GM18502 (cell line): ENCODE measurements around the gene ARG2.

Source experiments
- ATAC-seq: cut with Tn5 transposase; IDR thresholded peaks from one replicate; pipeline ENCODE4 v1.9.1; 2021; ENCODE audit warnings: mild to moderate bottlenecking; ENCODE audit not compliant: unreplicated experiment, poor library complexity

ARG2 gene

DNA sequence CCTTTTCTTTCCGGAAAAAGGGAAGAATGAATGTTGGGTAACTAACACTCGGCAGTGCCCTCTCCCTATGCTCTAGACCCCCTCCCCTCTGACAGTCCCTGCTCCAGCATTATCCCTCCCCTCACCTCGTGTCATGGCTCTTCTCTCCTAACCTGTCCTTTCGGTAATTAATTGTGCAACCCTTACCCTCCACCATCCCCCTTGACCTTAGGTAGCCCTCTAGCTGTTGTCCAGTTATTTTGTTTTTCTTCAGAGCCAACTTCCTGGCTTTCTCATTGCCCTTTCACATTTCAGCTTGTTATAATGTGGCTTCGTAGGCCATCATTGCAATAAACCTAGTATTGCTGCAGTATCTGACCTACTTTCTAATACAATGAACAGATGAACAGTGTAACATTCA lies 11.2 kb downstream of the ARG2 start:
- no peak for ATAC-seq

DNA sequence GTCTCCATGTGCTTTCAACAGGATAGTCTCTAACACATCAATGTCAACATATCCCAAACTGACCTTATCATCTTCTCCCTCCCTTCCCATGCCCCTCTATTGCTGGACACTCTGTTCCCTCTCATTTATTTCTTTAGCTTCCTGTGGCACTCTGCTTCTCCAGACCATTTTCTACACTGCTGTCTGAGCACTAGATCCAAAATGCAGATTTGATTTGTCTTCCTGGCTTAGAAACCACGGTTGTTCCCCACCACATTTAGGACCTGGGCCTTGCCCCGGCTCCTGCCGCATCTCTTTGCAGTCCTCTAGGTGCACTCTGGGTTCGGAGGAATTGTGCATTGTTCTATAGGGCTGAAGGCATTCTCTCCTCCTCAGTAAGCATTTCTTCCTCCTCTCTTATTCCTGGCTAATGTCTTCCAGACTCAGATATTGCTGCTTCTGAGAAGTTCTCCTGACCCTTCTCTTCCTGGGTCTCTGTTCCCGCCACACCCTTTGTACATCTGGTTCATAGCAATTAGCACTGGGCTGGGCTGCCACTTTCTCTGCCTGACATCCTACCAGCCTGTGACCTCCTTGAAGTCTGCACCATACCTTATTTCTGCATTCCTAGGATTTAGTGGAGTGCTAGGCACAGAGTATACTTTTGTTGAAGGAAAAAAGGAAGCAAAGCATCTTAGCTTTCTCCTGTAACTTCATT lies 13.9 kb downstream of the ARG2 start:
- ATAC-seq, result no peak

GRCh38 chr14:67636361-67636919 lies 16.7 kb downstream of the ARG2 start:
- no peak for ATAC-seq

- no peak for ATAC-seq
Observed at GRCh38 chr14:67638642-67639041, 18.9 kb downstream of the ARG2 start.

GRCh38 chr14:67641480-67641879 lies 21.8 kb downstream of the ARG2 start:
- ATAC-seq, result no peak

GRCh38 chr14:67641902-67642749 lies 22.4 kb downstream of the ARG2 start:
- ATAC-seq, result no peak

- no peak for ATAC-seq
Observed at GRCh38 chr14:67643713-67644112, 24.0 kb downstream of the ARG2 start.

DNA sequence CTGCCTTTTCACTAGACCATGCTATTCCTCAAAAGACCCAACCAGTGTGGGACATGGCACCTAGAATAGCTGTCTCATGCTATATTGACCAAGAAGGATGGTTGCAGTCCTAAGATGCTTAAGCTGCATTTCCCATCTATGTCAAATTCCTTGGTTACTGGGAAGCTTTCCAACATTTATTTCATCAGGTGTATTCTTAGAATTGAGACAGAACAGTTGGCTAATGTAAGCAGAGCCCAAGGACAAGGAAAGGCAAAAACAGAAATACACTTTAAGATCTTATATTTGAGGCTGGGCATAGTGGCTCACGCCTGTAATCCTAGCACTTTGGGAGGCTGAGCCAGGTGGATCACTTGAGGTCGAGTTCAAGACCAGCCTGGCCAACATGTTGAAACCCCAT lies 24.7 kb downstream of the ARG2 start:
- ATAC-seq, result no peak

GRCh38 chr14:67645414-67645813 lies 25.7 kb downstream of the ARG2 start:
- ATAC-seq, result no peak

- ATAC-seq, result no peak
Observed at GRCh38 chr14:67646131-67646530, 26.4 kb downstream of the ARG2 start.

DNA sequence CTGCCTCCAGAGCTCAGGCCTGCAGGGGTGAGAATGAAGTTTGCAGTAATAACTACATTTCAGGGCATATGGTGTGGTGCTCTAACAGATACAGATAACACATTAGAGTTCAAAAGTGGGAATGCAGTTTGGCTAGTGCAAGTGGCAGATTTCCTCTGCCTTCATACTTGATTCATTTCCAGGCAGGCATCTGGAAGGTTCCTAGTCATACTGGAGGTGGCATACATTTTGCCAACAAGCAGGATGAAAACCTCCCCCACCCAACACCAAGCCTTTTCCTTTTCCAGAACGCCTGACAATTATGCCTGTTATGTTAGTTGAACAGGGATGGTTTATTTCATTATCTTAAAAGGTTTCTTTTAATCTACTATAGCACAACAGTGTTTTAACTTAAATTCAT lies 30.4 kb downstream of the ARG2 start:
- no peak for ATAC-seq

- ATAC-seq, result no peak
Observed at GRCh38 chr14:67650694-67651093, 31.0 kb downstream of the ARG2 start.

GRCh38 chr14:67652189-67652588 lies 32.5 kb downstream of the ARG2 start:
- no peak for ATAC-seq

DNA sequence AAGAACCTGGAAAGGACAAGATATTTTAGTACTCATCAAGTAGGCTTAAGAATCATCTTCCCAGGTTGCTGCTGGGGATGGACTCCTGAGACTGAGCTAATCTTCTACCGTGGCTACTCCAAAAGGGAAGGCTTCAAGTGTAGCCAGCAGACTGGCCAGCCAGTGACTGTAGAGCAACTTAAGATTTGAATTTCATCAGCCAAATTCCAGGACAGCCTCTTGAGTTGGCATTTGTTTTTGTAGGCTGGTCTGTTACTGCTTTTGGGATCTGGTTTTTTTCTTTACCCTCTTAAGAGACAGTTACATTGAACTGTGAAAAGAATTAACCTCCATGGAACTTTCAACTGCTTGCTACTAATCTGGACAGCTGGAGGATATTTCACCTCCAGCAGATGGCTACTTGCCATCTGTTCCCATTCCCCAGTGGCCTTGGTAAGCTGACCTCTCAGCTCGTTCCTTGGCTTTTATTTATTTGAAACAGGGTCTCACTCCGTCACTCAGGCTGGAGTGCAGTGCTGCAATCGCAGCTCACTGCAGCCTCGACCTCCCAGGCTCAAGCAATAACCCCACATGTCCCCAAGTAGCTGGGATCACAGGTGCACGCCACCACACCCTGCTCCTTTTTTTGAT lies 34.0 kb downstream of the ARG2 start:
- ATAC-seq, result no peak

DNA sequence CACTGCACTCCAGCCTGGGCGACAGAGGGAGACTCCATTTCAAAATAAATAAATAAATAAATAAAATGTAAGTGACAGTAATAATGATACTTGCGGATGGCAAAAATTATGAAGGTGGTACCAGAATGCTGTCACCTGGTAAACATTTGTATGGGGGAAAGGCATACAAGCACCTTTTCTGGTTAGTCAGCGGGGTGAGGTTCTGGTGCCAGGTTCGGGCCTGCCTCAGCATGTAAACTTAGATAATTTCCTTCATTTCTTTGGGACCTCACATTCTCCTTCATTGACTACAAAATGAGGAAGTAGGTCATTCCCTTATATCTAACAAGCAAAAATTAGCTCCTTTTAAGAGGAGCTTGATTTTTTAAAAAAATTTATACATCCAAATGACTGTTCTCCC lies 43.9 kb downstream of the ARG2 start:
- no peak for ATAC-seq

DNA sequence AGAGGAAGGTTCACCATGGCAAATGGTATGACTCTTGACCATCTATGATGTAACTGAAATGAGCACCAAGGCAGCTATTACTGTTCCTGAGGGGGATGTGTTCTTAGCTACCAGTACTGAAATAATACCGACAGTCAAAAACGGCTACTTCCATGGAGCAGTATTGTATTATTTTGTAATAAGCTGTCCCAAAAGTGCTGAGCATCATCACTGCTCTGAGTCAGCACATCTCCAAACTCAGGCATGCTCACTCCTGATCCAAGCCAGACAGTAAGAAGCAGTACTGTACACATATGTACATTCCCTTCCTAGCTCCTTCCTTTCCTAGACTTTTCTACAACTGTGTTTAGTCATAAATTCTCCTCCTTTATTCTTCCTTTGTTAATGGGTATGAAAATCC lies 46.1 kb downstream of the ARG2 start:
- ATAC-seq, result no peak

- peak; percentile 70 for ATAC-seq
Observed at GRCh38 chr14:67666750-67667449, 47.2 kb downstream of the ARG2 start.

GRCh38 chr14:67668559-67668958 lies 48.8 kb downstream of the ARG2 start:
- ATAC-seq, result no peak

- no peak for ATAC-seq
Observed at GRCh38 chr14:67673451-67673850, 53.7 kb downstream of the ARG2 start.

DNA sequence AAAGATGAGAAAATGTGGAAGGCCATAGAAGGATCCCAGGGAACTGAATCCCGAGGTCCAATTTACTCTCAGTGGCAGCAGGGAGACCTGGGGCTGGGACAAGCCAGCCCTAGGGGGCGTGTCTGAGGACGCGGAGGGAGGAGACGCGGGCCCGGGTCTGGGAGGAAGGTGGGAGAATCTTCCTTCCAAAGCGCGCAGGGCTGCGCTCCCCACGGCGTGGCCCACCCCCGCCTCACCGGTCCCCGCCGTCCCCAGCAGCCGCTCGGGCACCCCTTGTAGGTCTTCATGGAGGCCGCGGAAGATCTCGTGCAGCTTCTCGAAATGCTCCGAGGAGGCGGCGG lies 54.4 kb downstream of the ARG2 start:
- peak; percentile 55 for ATAC-seq
